ENCODE data around the gene OPCML. TPM values are rescaled to one million over a fixed set of nuclear protein-coding genes. Genes with fewer than 3 reads are reported as not detected.

The OPCML gene
- total RNA-seq, 1 donor from 2014 or later, result not detected

DNA sequence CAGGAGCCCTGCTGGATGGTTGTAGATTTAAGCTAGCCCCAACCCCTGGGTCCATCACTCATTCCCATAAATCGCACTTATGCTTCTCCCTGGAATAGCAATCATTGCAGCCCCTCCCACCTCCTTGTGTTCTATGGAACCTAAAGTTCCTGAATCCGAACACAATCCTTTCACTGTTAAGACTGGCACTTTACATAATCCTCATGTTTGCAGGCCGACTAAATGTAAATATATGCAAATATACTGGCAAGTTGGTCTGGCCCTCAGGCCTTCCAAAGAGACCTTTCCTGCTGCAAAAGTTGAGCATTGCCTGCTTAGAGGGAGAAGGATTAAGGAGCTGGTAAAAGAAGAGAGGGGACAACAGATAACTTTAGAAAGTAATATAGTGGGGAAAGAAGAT lies 892.9 kb downstream of the OPCML start:
- TF ChIP-seq POLR2AphosphoS5 (IDR thresholded peaks at IDR 0.05; ENCODE audit: insufficient read depth in 1 of 2, low read depth in 1 of 2), result no peak
- no peak for TF ChIP-seq POLR2A (IDR thresholded peaks at IDR 0.05)
- TF ChIP-seq, protein P1, sequence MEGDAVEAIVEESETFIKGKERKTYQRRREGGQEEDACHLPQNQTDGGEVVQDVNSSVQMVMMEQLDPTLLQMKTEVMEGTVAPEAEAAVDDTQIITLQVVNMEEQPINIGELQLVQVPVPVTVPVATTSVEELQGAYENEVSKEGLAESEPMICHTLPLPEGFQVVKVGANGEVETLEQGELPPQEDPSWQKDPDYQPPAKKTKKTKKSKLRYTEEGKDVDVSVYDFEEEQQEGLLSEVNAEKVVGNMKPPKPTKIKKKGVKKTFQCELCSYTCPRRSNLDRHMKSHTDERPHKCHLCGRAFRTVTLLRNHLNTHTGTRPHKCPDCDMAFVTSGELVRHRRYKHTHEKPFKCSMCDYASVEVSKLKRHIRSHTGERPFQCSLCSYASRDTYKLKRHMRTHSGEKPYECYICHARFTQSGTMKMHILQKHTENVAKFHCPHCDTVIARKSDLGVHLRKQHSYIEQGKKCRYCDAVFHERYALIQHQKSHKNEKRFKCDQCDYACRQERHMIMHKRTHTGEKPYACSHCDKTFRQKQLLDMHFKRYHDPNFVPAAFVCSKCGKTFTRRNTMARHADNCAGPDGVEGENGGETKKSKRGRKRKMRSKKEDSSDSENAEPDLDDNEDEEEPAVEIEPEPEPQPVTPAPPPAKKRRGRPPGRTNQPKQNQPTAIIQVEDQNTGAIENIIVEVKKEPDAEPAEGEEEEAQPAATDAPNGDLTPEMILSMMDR (IDR thresholded peaks at IDR 0.05), result no peak
- intact Hi-C loops (cut with DNase I), result no loop called here

DNA sequence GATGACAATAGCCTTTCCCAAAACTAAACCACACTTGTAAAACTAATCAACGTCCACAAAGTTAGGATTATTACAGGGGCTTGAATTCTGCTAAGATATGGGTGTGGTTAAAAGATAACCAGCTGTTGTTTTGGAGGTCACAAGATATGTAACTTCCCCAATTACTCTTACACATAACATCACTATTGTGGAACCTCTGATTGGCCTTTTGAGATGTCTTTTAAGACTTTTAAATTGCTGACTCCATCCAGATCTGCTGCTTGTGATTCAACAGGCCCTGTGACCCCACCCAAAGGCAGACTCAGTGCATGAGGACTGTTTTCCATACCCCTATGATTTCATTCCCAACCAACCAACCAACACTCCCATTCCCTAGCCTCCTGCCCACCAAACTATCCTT lies 893.9 kb downstream of the OPCML start:
- no peak for DNase-seq (ENCODE audit: extremely low spot score in 2 of 2)
- intact Hi-C loops (cut with DNase I), result no loop called here
- Histone ChIP-seq H3K27ac (no peak overlapping the region), H3K9me3 (no peaks in the 10 kb centered on the region), H3K27me3 (no peaks in the 10 kb centered on the region), H3K4me3 (no peak overlapping the region), H3K36me3 (no peaks in the 10 kb centered on the region), H3K4me1 (no peaks in the 10 kb centered on the region)
- TF ChIP-seq POLR2A (IDR thresholded peaks at IDR 0.05) (no peak), POLR2AphosphoS5 (IDR thresholded peaks at IDR 0.05; ENCODE audit: insufficient read depth in 1 of 2, low read depth in 1 of 2) (no peak)
- TF ChIP-seq, protein P1 (IDR thresholded peaks at IDR 0.05), result no peak

More for the DNA sequence above, 892.9 kb downstream of the OPCML start:
- no peaks in the 10 kb centered on the region for H3K9me3 ChIP-seq
- no peaks in the 10 kb centered on the region for H3K4me1 ChIP-seq
- no peaks in the 10 kb centered on the region for H3K36me3 ChIP-seq
- H3K4me3 ChIP-seq, result no peak overlapping the region
- no peak for DNase-seq (ENCODE audit: extremely low spot score in 2 of 2)
- no peaks in the 10 kb centered on the region for H3K27me3 ChIP-seq
- no peak overlapping the region for H3K27ac ChIP-seq

DNA sequence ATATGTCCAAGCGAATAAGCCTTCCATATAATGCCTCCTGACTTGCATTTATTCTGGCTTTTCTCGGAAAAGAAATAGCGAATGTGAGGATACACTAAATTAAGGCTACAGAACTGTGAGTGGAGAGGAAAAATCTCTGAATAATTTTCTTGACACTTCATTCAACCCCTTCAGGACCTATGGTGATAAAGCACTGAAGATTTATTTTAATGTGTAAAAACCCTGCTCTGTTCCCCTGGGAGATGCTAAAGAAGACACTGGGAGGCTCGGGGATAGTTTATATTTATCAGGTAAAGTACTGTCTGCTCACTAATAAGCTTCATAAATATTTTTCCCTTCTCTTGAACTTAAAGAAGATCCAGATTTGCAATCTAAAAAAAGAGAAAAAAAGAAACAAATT lies 895.8 kb downstream of the OPCML start:
- no peaks in the 10 kb centered on the region for H3K4me1 ChIP-seq
- intact Hi-C loops (cut with DNase I), result no loop called here
- DNase-seq (ENCODE audit: extremely low spot score in 2 of 2), result no peak
- TF ChIP-seq, protein P1 (IDR thresholded peaks at IDR 0.05), result no peak
- TF ChIP-seq POLR2A (IDR thresholded peaks at IDR 0.05) (no peak), POLR2AphosphoS5 (IDR thresholded peaks at IDR 0.05; ENCODE audit: insufficient read depth in 1 of 2, low read depth in 1 of 2) (no peak)
- no peaks in the 10 kb centered on the region for H3K27me3 ChIP-seq
- no peaks in the 10 kb centered on the region for H3K36me3 ChIP-seq
- no peaks in the 10 kb centered on the region for H3K9me3 ChIP-seq
- no peak overlapping the region for H3K27ac ChIP-seq
- H3K4me3 ChIP-seq, result no peak overlapping the region

DNA sequence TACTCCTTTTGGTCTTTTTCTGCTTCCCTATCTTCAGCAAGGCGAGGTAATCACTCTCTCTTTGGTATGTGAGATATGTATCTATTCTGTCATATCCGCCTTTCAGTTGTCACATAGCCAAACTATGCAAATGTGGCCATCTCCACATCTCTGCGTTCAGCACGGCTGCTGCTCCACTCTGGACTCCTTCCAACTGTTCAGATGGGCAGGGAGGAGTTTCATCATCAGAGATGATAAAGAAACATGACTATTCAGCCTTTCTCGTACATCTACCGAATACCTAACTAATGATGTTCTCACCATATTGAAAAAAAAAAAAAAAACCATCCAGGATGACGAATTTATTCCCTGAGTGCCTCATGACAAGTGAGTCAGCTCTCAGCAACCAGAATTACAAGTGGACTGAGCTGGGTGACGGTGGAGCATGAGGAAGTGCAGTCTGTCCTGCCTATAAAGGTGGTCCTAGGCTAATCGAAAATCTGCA lies 899.6 kb downstream of the OPCML start:
- TF ChIP-seq POLR2AphosphoS5 (IDR thresholded peaks at IDR 0.05; ENCODE audit: insufficient read depth in 1 of 2, low read depth in 1 of 2), result no peak
- TF ChIP-seq, protein P1 (IDR thresholded peaks at IDR 0.05), result no peak
- no peak for TF ChIP-seq POLR2A (IDR thresholded peaks at IDR 0.05)
- no peaks in the 10 kb centered on the region for H3K9me3 ChIP-seq
- intact Hi-C loops (cut with DNase I), result no loop called here
- no peaks in the 10 kb centered on the region for H3K27me3 ChIP-seq
- no peaks in the 10 kb centered on the region for H3K36me3 ChIP-seq
- no peak overlapping the region for H3K27ac ChIP-seq
- no peaks in the 10 kb centered on the region for H3K4me1 ChIP-seq
- no peak overlapping the region for H3K4me3 ChIP-seq
- no peak for DNase-seq (ENCODE audit: extremely low spot score in 2 of 2)

DNA sequence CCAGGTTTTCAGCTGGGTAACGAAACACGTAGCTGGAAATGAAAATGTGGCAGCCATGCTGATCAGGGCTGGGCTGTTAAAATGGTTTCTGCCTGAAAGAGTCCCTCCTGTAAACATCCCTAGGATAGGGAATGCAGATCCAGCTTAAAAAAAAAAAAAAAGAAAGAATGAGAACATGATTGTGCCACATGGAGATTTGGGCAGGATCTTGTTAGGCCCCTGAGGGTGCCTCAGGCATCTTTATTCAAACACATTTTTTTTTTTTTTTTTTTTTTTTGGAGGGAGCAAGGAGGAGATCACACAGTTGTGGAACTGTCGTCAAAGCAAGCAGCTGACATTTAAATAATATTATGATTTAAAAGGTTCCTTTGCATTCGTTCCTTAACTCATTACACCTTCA lies 900.3 kb downstream of the OPCML start:
- H3K27me3 ChIP-seq, result no peaks in the 10 kb centered on the region
- intact Hi-C loops (cut with DNase I), result no loop called here
- H3K9me3 ChIP-seq, result no peaks in the 10 kb centered on the region
- no peaks in the 10 kb centered on the region for H3K4me1 ChIP-seq
- TF ChIP-seq POLR2AphosphoS5 (IDR thresholded peaks at IDR 0.05; ENCODE audit: insufficient read depth in 1 of 2, low read depth in 1 of 2) (no peak), POLR2A (IDR thresholded peaks at IDR 0.05) (no peak)
- TF ChIP-seq, protein P1 (IDR thresholded peaks at IDR 0.05), result no peak
- H3K4me3 ChIP-seq, result no peak overlapping the region
- no peak for DNase-seq (ENCODE audit: extremely low spot score in 2 of 2)
- no peaks in the 10 kb centered on the region for H3K36me3 ChIP-seq
- H3K27ac ChIP-seq, result no peak overlapping the region

Measured in vagina (tissue), 2 donors.